HEK293 (cell line): ENCODE measurements around the gene DDX28.

ENCODE experiments used
- BCL11A ChIP-seq: fragments of 450-650 bp; formaldehyde crosslinking; IDR thresholded peaks from 2 replicates; pipeline ENCODE4 v1.5.1; 2016; ENCODE audit warnings: low read depth, missing biosample characterization, missing genetic modification characterization
- GFI1B ChIP-seq: fragments of 450-650 bp; formaldehyde crosslinking; IDR thresholded peaks from 2 replicates; pipeline ENCODE4 v1.5.1; 2016; ENCODE audit warnings: missing biosample characterization, missing genetic modification characterization
- KLF16 ChIP-seq: fragments of 450-650 bp; formaldehyde crosslinking; IDR thresholded peaks from 2 replicates; pipeline ENCODE4 v1.5.1; 2017; ENCODE audit warnings: missing biosample characterization, missing genetic modification characterization
- KLF7 ChIP-seq: fragments of 450-650 bp; formaldehyde crosslinking; IDR thresholded peaks from 2 replicates; pipeline ENCODE4 v1.5.1; 2016; ENCODE audit warnings: missing biosample characterization, missing genetic modification characterization, borderline replicate concordance
- PRDM6 ChIP-seq: fragments of 450-650 bp; formaldehyde crosslinking; IDR thresholded peaks from 2 replicates; pipeline ENCODE4 v1.5.1; 2017; ENCODE audit warnings: missing biosample characterization, missing genetic modification characterization
- WT1 ChIP-seq: fragments of 450-650 bp; formaldehyde crosslinking; IDR thresholded peaks from 2 replicates; pipeline ENCODE4 v1.5.1; 2016; ENCODE audit warnings: missing biosample characterization, missing genetic modification characterization
- YY1 ChIP-seq: fragments of 450-650 bp; formaldehyde crosslinking; IDR thresholded peaks from 2 replicates; pipeline ENCODE4 v1.5.1; 2018; ENCODE audit warnings: missing biosample characterization, missing genetic modification characterization
- ZBTB11 ChIP-seq: fragments of 450-650 bp; formaldehyde crosslinking; conservative IDR thresholded peaks from 2 replicates; pipeline ENCODE4 v1.5.1; 2016; ENCODE audit warnings: low read depth, missing biosample characterization, missing genetic modification characterization
- ZBTB49 ChIP-seq: fragments of 450-650 bp; formaldehyde crosslinking; IDR thresholded peaks from 2 replicates; pipeline ENCODE4 v1.5.1; 2016; ENCODE audit warnings: missing biosample characterization, missing genetic modification characterization, low read depth
- ZNF112 ChIP-seq: fragments of 450-650 bp; formaldehyde crosslinking; IDR thresholded peaks from 2 replicates; pipeline ENCODE4 v1.5.0; 2017; ENCODE audit warnings: missing biosample characterization, missing genetic modification characterization
- ZNF2 ChIP-seq: fragments of 450-650 bp; formaldehyde crosslinking; IDR thresholded peaks from 2 replicates; pipeline ENCODE4 v1.5.1; 2016; ENCODE audit warnings: missing biosample characterization, missing genetic modification characterization
- ZNF223 ChIP-seq: fragments of 450-650 bp; formaldehyde crosslinking; IDR thresholded peaks from 2 replicates; pipeline ENCODE4 v1.5.1; 2016; ENCODE audit warnings: missing biosample characterization, missing genetic modification characterization
- ZNF280D ChIP-seq: fragments of 450-650 bp; formaldehyde crosslinking; IDR thresholded peaks from 2 replicates; pipeline ENCODE4 v1.5.1; 2016; ENCODE audit warnings: missing biosample characterization, missing genetic modification characterization
- ZNF350 ChIP-seq: fragments of 450-650 bp; formaldehyde crosslinking; IDR thresholded peaks from 2 replicates; pipeline ENCODE4 v1.5.0; 2017; ENCODE audit warnings: missing biosample characterization, mild to moderate bottlenecking, missing genetic modification characterization
- ZNF398 ChIP-seq: fragments of 450-650 bp; formaldehyde crosslinking; IDR thresholded peaks from 2 replicates; pipeline ENCODE4 v1.5.1; 2017; ENCODE audit warnings: missing biosample characterization, missing genetic modification characterization
- ZNF48 ChIP-seq: fragments of 450-650 bp; formaldehyde crosslinking; IDR thresholded peaks from 2 replicates; pipeline ENCODE4 v1.5.1; 2016; ENCODE audit warnings: missing biosample characterization, missing genetic modification characterization
- ZNF510 ChIP-seq: fragments of 450-650 bp; formaldehyde crosslinking; IDR thresholded peaks from 2 replicates; pipeline ENCODE4 v1.5.1; 2018; ENCODE audit warnings: mild to moderate bottlenecking, missing genetic modification characterization, missing biosample characterization; ENCODE audit not compliant: insufficient replicate concordance
- ZNF645 ChIP-seq: fragments of 450-650 bp; formaldehyde crosslinking; IDR thresholded peaks from 2 replicates; pipeline ENCODE4; 2016; ENCODE audit warnings: missing biosample characterization, missing genetic modification characterization
- ZNF660 ChIP-seq: fragments of 450-650 bp; IDR thresholded peaks from 2 replicates; pipeline ENCODE4 v1.5.1; 2018; ENCODE audit warnings: missing biosample characterization, mild to moderate bottlenecking, missing genetic modification characterization
- ZNF707 ChIP-seq: fragments of 450-650 bp; formaldehyde crosslinking; IDR thresholded peaks from 2 replicates; pipeline ENCODE4 v1.5.1; 2016; ENCODE audit warnings: missing biosample characterization, missing genetic modification characterization
- ZSCAN23 ChIP-seq: fragments of 450-650 bp; formaldehyde crosslinking; IDR thresholded peaks from 2 replicates; pipeline ENCODE4 v1.5.1; 2016; ENCODE audit warnings: missing biosample characterization, missing genetic modification characterization
- ZSCAN5A ChIP-seq: fragments of 450-650 bp; formaldehyde crosslinking; IDR thresholded peaks from 2 replicates; pipeline ENCODE4 v1.5.1; 2016; ENCODE audit warnings: missing biosample characterization, missing genetic modification characterization

The DDX28 gene

GRCh38 chr16:68022728-68023537 is at the start of gene DDX28, which contains the start of gene DUS2 (continued):
- TF ChIP-seq ZNF280D (tag by site-specific recombination), result no peak
- no peak for TF ChIP-seq ZNF112 (tag by site-specific recombination)
- TF ChIP-seq ZNF660 (tag by site-specific recombination), result peak; percentile 93
- TF ChIP-seq ZNF350 (tag by site-specific recombination), result no peak
- no peak for TF ChIP-seq ZNF223 (tag by site-specific recombination)
- 0 out of 2 replicates have a peak, but pooled peaks have one; percentile 35 for TF ChIP-seq ZSCAN23
- TF ChIP-seq KLF7 (tag by site-specific recombination), result no peak
- peak; percentile 91 for TF ChIP-seq ZNF2 (tag by site-specific recombination)
- TF ChIP-seq YY1 (tag by site-specific recombination), result peak; percentile 82
- no peak for TF ChIP-seq PRDM6 (tag by site-specific recombination)
- no peak for TF ChIP-seq ZNF48 (tag by site-specific recombination)
- peak; percentile 91 for TF ChIP-seq ZBTB11 (tag by site-specific recombination)
- no peak for TF ChIP-seq ZSCAN5A
- no peak for TF ChIP-seq ZNF398 (tag by site-specific recombination)
- TF ChIP-seq ZNF707 (tag by site-specific recombination), result no peak
- no peak for TF ChIP-seq WT1 (tag by site-specific recombination)
- no peak for TF ChIP-seq ZNF645 (tag by site-specific recombination)
- TF ChIP-seq KLF16, result peak; percentile 86
- no peak for TF ChIP-seq ZNF510 (tag by site-specific recombination)
- TF ChIP-seq BCL11A (tag by site-specific recombination), result no peak
- TF ChIP-seq GFI1B (tag by site-specific recombination), result no peak
- TF ChIP-seq ZBTB49, result no peak
